IgD-negative memory B cell (primary cell): ENCODE results near the gene SDF2. TPM values are rescaled to one million over a fixed set of nuclear protein-coding genes. Genes with fewer than 3 reads are reported as not detected.

ENCODE experiments used
- H3K27ac Mint-ChIP-seq, 3 donors: one replicate each; pipeline ENCODE4 v1.8.0; 2020 to 2022; ENCODE audit warnings: mild to moderate bottlenecking in 3 of 3, mixed read lengths in 3 of 3, moderate library complexity in 1 of 3
- H3K27me3 Mint-ChIP-seq: one replicate; pipeline ENCODE4 v1.8.0; 2021; ENCODE audit warnings: mixed read lengths
- H3K36me3 Mint-ChIP-seq: one replicate; pipeline ENCODE4 v1.8.0; 2020; ENCODE audit warnings: mild to moderate bottlenecking, mixed read lengths
- H3K4me1 Mint-ChIP-seq, 3 donors: one replicate each; pipeline ENCODE4 v1.8.0; 2020 to 2022; ENCODE audit warnings: mixed read lengths in 3 of 3, mild to moderate bottlenecking in 1 of 3
- H3K4me3 Mint-ChIP-seq, 4 donors: one replicate each; pipeline ENCODE4 v1.8.0; 2020 to 2022; ENCODE audit warnings: mild to moderate bottlenecking in 4 of 4, mixed read lengths in 4 of 4, moderate library complexity in 3 of 4
- H3K9me3 Mint-ChIP-seq, 3 donors: one replicate each; pipeline ENCODE4 v1.8.0; 2020 to 2021; ENCODE audit warnings: mixed read lengths in 3 of 3, mild to moderate bottlenecking in 1 of 3
- polyA plus RNA-seq: library from polyadenylated mRNA; unstranded; fragments of 300-500 nt; fragmentation: Illumina TruSeq; gene quantifications from one replicate; pipeline ENCODE4 v1.2.3, GENCODE V29; 2021

The SDF2 gene
- 59.5 TPM for polyA plus RNA-seq

- no peaks in the 10 kb centered on the region for H3K9me3 Mint-ChIP-seq
- peaks cover 37 to 51% (median 44%) of the 10 kb centered on the region in 3 donors for H3K4me1 Mint-ChIP-seq
- no peaks in the 10 kb centered on the region for H3K27me3 Mint-ChIP-seq
- peak within 1 kb of the TSS; percentile 99 to 100 (median 100) for H3K4me3 Mint-ChIP-seq
- H3K36me3 Mint-ChIP-seq = peaks cover 5% of the 10 kb centered on the region
- H3K27ac Mint-ChIP-seq = peak within 1 kb of the TSS; percentile 100
These were observed at the start of gene SDF2, which contains the start of gene SUPT6H for GRCh38 chr17:28661635-28662526. TSS of gene SDF2 (minus strand) at chr17:28661906. CDS start at chr17:28661876, 30 bp downstream. TSS of gene SUPT6H (plus strand) at chr17:28662205. CDS start at chr17:28673402, 11,197 bp downstream.

GRCh38 chr17:28710861-28711722, 49.4 kb upstream of the SDF2 start:
- Mint-ChIP-seq H3K9me3 (no peaks in the 10 kb centered on the region), H3K27me3 (peaks cover 3% of the 10 kb centered on the region), H3K4me3 (peak overlapping the region; percentile 78 to 98 (median 93)), H3K27ac (peak overlapping the region; percentile 84 to 94 (median 94)), H3K4me1 (peaks cover 11 to 13% (median 11%) of the 10 kb centered on the region in 3 donors), H3K36me3 (no peaks in the 10 kb centered on the region)

GRCh38 chr17:28707339-28707720, 45.6 kb upstream of the SDF2 start:
- H3K27ac Mint-ChIP-seq = peak overlapping the region in 1 of 3 donors; percentile 30
- H3K4me3 Mint-ChIP-seq = peak overlapping the region in 1 of 4 donors; percentile 73
- no peaks in the 10 kb centered on the region for H3K27me3 Mint-ChIP-seq
- no peaks in the 10 kb centered on the region for H3K36me3 Mint-ChIP-seq
- H3K9me3 Mint-ChIP-seq = no peaks in the 10 kb centered on the region
- H3K4me1 Mint-ChIP-seq = peaks cover 7 to 12% (median 8%) of the 10 kb centered on the region in 3 donors

GRCh38 chr17:28706471-28707338, 45.0 kb upstream of the SDF2 start:
- Mint-ChIP-seq H3K4me1 (peaks cover 6 to 9% (median 8%) of the 10 kb centered on the region in 3 donors), H3K36me3 (peaks cover 2% of the 10 kb centered on the region), H3K9me3 (no peaks in the 10 kb centered on the region), H3K27me3 (no peaks in the 10 kb centered on the region), H3K4me3 (peak overlapping the region in 1 of 4 donors; percentile 73), H3K27ac (no peak overlapping the region)

GRCh38 chr17:28705728-28706334, 44.1 kb upstream of the SDF2 start:
- H3K4me1 Mint-ChIP-seq = peaks cover 5 to 7% (median 6%) of the 10 kb centered on the region in 3 donors
- H3K36me3 Mint-ChIP-seq = peaks cover 2% of the 10 kb centered on the region
- no peaks in the 10 kb centered on the region for H3K27me3 Mint-ChIP-seq
- H3K9me3 Mint-ChIP-seq = no peaks in the 10 kb centered on the region
- no peak overlapping the region for H3K4me3 Mint-ChIP-seq
- H3K27ac Mint-ChIP-seq = peak overlapping the region in 2 of 3 donors; percentile 80 to 92

- H3K27ac Mint-ChIP-seq = peak overlapping the region in 1 of 3 donors; percentile 80
- H3K4me3 Mint-ChIP-seq = no peak overlapping the region
- peaks cover 0 to 5% (median 4%) of the 10 kb centered on the region in 3 donors for H3K4me1 Mint-ChIP-seq
- H3K36me3 Mint-ChIP-seq = peaks cover 2% of the 10 kb centered on the region
- no peaks in the 10 kb centered on the region for H3K9me3 Mint-ChIP-seq
- H3K27me3 Mint-ChIP-seq = no peaks in the 10 kb centered on the region
These were observed 43.5 kb upstream of the SDF2 start for GRCh38 chr17:28705074-28705659.

- no peak overlapping the region for H3K4me3 Mint-ChIP-seq
- H3K27me3 Mint-ChIP-seq = no peaks in the 10 kb centered on the region
- no peaks in the 10 kb centered on the region for H3K9me3 Mint-ChIP-seq
- no peak overlapping the region for H3K27ac Mint-ChIP-seq
- H3K36me3 Mint-ChIP-seq = peaks cover 2% of the 10 kb centered on the region
- H3K4me1 Mint-ChIP-seq = peaks cover 0 to 5% (median 4%) of the 10 kb centered on the region in 3 donors
These were observed 42.6 kb upstream of the SDF2 start for GRCh38 chr17:28704219-28704858.

GRCh38 chr17:28703552-28704218, 42.0 kb upstream of the SDF2 start:
- Mint-ChIP-seq H3K36me3 (peaks cover 2% of the 10 kb centered on the region), H3K4me3 (no peak overlapping the region), H3K27ac (no peak overlapping the region), H3K4me1 (peaks cover 0 to 5% (median 4%) of the 10 kb centered on the region in 3 donors), H3K9me3 (no peaks in the 10 kb centered on the region), H3K27me3 (no peaks in the 10 kb centered on the region)

- Mint-ChIP-seq H3K4me1 (peaks cover 0 to 5% (median 1%) of the 10 kb centered on the region in 3 donors), H3K9me3 (no peaks in the 10 kb centered on the region), H3K4me3 (no peak overlapping the region), H3K27ac (peak overlapping the region in 1 of 3 donors; percentile 35), H3K36me3 (peaks cover 2% of the 10 kb centered on the region), H3K27me3 (no peaks in the 10 kb centered on the region)
These were observed 41.0 kb upstream of the SDF2 start for GRCh38 chr17:28702752-28703150.

- Mint-ChIP-seq H3K36me3 (peaks cover 2% of the 10 kb centered on the region), H3K9me3 (no peaks in the 10 kb centered on the region), H3K27ac (no peak overlapping the region), H3K4me1 (peaks cover 0 to 5% (median 1%) of the 10 kb centered on the region in 3 donors), H3K27me3 (no peaks in the 10 kb centered on the region), H3K4me3 (no peak overlapping the region)
These were observed 40.5 kb upstream of the SDF2 start for GRCh38 chr17:28702026-28702751.

- H3K4me1 Mint-ChIP-seq = peaks cover 0 to 5% (median 1%) of the 10 kb centered on the region in 3 donors
- H3K27ac Mint-ChIP-seq = no peak overlapping the region
- H3K27me3 Mint-ChIP-seq = no peaks in the 10 kb centered on the region
- no peaks in the 10 kb centered on the region for H3K9me3 Mint-ChIP-seq
- H3K4me3 Mint-ChIP-seq = no peak overlapping the region
- H3K36me3 Mint-ChIP-seq = peaks cover 2% of the 10 kb centered on the region
These were observed 39.3 kb upstream of the SDF2 start for GRCh38 chr17:28700830-28701492.

GRCh38 chr17:28700278-28700677, 38.6 kb upstream of the SDF2 start:
- Mint-ChIP-seq H3K4me3 (no peak overlapping the region), H3K9me3 (no peaks in the 10 kb centered on the region), H3K4me1 (peaks cover 0 to 2% (median 0%) of the 10 kb centered on the region in 3 donors), H3K36me3 (peaks cover 2% of the 10 kb centered on the region), H3K27me3 (no peaks in the 10 kb centered on the region), H3K27ac (no peak overlapping the region)
